Measurements from ENCODE around the gene LFNG. TPM values are rescaled to one million over a fixed set of nuclear protein-coding genes. Genes with fewer than 3 reads are reported as not detected.
A peak's percentile ranks its signal among the peaks of the same experiment; 100 is the strongest.

Gene LFNG
- polyA plus RNA-seq, 2 of the 4 experiments (the other 2 are of a cell fraction): 2.3 to 7.3 TPM

DNA sequence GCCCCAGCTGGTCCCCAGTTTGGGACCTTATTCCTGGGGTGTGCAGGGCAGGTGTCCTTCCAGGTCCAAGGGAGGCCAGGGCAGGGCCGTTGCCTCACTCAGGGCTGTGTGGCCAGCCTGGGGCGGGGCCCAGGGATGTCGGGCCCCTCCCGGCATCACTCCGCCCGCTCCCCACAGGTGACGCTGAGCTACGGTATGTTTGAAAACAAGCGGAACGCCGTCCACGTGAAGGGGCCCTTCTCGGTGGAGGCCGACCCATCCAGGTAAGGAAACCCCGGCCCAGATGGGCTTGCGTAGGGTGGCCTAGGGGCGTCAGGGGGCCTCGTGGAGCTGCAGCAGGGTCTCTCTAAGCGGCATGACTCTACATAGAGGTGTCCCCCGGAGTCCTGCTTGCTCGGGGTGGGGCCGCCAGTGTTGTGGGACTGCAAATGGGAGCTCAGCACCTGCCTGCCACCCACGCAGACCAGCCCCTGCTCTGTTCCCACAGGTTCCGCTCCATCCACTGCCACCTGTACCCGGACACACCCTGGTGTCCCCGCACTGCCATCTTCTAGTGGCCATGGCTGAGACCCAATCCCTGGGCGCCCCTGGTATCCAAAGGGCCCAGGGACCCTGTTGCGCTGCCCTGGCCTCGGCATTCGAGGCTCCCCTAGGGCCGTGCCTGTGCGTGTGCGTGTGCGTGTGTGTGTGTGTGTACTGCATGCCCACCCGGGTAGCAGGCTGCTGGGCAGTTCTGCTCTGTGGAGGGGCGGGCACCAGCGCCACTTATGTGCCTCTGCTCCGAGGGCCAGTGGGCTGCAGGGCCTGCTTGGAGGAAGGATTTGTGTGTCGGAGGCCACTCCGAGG, 7.3 kb downstream of the LFNG start:
- Histone ChIP-seq H3K4me2 (peak overlapping the region; percentile 78), H3K27ac (peak overlapping the region; percentile 95 to 96), H3K9me3 (no peaks in the 10 kb centered on the region), H3K4me3 (no peak overlapping the region), H3K4me1 (peaks cover 93% of the 10 kb centered on the region)
- no peak for FAIRE-seq
- CTCF ChIA-PET: interaction anchor here (0.8 to 1.7 kb wide), 6 partner anchors 12 to 58 kb away, joined by 3 to 4 read pairs (median 3); no protein-coding TSS in a partner anchor
- no peak for DNase-seq (ENCODE audit: low read depth in 1 of 2, low spot score in 1 of 2)
- POLR2A ChIA-PET: no interaction called here
- TF ChIP-seq CBX2 (IDR thresholded peaks at IDR 0.05; ENCODE audit: borderline replicate concordance, low read depth) (no peak), HES2 (IDR thresholded peaks at IDR 0.05) (no peak), RCOR1 (IDR thresholded peaks at IDR 0.05; ENCODE audit: low read depth, low read length) (no peak), CHD4 (IDR thresholded peaks at IDR 0.05; ENCODE audit: borderline replicate concordance) (no peak)
- TF ChIP-seq, protein P1, sequence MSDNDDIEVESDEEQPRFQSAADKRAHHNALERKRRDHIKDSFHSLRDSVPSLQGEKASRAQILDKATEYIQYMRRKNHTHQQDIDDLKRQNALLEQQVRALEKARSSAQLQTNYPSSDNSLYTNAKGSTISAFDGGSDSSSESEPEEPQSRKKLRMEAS (IDR thresholded peaks at IDR 0.05): 0 out of 2 replicates have a peak, but pooled peaks have one; percentile 3
- WGBS (ENCODE audit: missing lambda C conversion rate): 88% methylated on average over 23 of the region's 40 CpGs
- ATAC-seq: no peak

DNA sequence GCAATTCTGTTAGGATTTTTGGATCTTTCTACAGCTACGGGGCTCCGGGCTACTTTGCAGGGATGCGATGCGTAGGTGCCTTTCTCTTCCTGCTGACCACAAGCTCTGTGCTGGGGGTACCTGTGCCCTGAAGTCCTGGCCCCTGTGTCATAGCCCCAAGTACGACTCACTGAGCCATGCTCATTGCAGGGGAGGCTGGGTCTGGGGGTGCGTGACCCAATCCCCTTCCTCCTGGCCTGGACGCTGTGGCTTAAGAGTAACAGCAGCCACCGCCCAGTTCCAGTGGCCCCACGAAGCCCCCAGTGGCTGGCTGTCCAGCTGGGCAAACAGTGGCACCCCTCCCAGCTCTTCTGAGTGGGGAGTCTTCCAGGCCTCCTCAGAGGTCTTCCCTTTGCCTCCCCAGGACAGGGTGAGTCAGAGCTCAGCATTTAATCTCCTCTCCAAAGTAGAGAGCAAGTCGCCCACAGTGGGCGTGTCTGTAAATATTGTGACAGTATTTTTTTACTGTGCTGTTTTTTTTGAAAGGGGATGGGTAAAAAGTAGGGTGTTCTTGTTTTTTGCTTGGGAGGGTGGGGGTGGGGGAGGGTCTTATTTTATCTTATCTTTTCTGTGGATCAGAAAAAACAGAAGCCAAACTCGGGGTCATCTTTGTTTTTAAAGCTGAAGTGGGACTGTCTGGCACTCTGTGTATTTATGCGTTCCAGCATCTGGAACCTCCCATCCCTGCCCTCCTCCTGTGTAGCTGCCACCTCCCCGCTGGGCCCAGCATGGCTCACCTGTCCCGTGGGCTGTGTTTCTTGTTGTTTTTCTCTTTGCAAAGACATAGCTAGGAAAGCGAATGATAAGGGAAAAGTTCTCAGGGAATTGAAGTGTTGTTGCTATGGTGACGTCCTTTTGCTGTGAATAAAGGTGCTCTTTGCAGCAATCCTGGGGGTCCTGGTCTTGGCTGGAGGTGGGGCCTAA, 8.2 kb downstream of the LFNG start:
- H3K4me3 ChIP-seq: no peak overlapping the region
- peak; percentile 71 to 75 for DNase-seq (ENCODE audit: low read depth in 1 of 2, low spot score in 1 of 2)
- peaks cover 84% of the 10 kb centered on the region for H3K4me1 ChIP-seq
- CTCF ChIA-PET: interaction anchor here (0.8 to 1.7 kb wide), 7 partner anchors 17 to 77 kb away, joined by 3 to 4 read pairs (median 3); no protein-coding TSS in a partner anchor
- POLR2A ChIA-PET: interaction anchor here (0.5 to 1.0 kb wide), 2 partner anchors 18 to 23 kb away, joined by 3 to 5 read pairs; no protein-coding TSS in a partner anchor
- WGBS (ENCODE audit: missing lambda C conversion rate): 26% methylated on average over 17 of the region's 17 CpGs
- peak overlapping the region; percentile 78 for H3K4me2 ChIP-seq
- H3K27ac ChIP-seq: peak overlapping the region; percentile 95 to 96
- no peak for FAIRE-seq
- H3K9me3 ChIP-seq: no peaks in the 10 kb centered on the region
- TF ChIP-seq PHF8 (IDR thresholded peaks at IDR 0.05; ENCODE audit: borderline replicate concordance, low read depth): no peak
- TF ChIP-seq REST (IDR thresholded peaks at IDR 0.05): no peak
- TF ChIP-seq FOXS1 (CRISPR knock-in tag; IDR thresholded peaks at IDR 0.05): no peak
- peak; percentile 58; the same call in 1 of the 2 replicates for TF ChIP-seq FOSL2 (IDR thresholded peaks at IDR 0.05)
- TF ChIP-seq FOSL2 (CRISPR knock-in tag; IDR thresholded peaks at IDR 0.05): peak; percentile 58; the same call in 1 of the 2 replicates
- no peak for TF ChIP-seq RNF2 (IDR thresholded peaks at IDR 0.05; ENCODE audit: borderline replicate concordance, low read depth)
- TF ChIP-seq SMC3 (IDR thresholded peaks at IDR 0.05): 0 out of 3 replicates have a peak, but pooled peaks have one; percentile 9
- TF ChIP-seq HMGXB4 (CRISPR knock-in tag; IDR thresholded peaks at IDR 0.05; ENCODE audit: borderline replicate concordance): no peak
- TF ChIP-seq JUN (IDR thresholded peaks at IDR 0.05): 0 out of 5 replicates have a peak, but pooled peaks of 1 of the 2 experiments have one; percentile 27
- TF ChIP-seq JUNB (IDR thresholded peaks at IDR 0.05): peak; percentile 51
- ATAC-seq: peak in 1 of 2 experiments; percentile 19; a peak in 2 of 6 replicates
